GM18858 (cell line): ENCODE results near the gene IL25.
"Not testable (repeated sequence)": the region's sequence is repeated elsewhere in the genome, so short reads cannot be mapped to it uniquely, and the experiment has no call there.

ENCODE experiments used
- ATAC-seq: cut with Tn5 transposase; IDR thresholded peaks from one replicate; pipeline ENCODE4 v1.9.1; 2021; ENCODE audit not compliant: unreplicated experiment

IL25 gene

DNA sequence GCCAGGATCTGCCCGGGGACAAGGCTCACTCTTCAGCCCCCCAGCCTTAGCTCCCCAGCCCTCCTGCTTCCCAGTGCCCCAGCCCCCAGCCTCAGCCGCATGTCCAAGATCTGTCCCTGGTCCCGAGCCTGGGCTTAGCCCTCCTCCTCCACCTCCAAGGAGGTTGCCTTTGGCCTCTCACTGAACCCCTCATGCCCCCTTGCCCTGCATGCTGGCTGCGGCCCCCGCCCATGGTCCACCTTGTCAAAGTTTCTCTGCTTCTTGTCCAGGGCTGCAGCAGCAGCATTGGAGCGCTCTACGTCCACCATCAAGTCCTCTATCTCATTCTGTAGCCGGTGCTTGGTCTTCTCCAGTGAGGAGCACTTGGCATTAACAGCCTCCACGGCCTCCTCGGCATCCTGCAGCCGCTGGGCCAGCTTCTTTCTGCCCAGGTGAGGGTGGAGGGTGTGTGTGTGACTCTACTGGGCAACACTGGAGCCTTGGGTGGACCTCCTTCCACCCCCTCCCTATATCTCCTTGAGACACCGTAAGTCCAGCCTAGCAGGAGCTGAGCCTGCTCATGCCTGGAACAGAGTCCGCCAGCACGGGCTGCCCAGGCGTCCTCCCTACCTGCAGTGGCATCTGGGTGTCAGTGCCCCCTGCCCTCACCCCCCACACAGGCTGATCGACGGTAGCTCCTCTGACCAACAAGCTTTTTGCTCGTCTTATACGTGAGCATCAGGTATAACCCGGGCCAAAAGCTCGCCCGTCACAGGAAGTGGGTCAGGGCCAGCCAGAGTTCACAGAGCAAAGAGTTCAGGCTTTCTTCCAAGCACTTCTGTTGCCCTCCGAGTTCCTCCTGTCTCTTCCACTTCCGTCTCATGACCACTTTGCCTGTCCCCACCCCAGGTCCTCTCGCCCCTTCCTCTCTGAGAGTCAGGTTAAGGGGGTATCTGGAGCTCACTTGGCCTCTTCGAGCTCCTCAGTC, 15.6 kb downstream of the IL25 start:
- ATAC-seq, result no peak

DNA sequence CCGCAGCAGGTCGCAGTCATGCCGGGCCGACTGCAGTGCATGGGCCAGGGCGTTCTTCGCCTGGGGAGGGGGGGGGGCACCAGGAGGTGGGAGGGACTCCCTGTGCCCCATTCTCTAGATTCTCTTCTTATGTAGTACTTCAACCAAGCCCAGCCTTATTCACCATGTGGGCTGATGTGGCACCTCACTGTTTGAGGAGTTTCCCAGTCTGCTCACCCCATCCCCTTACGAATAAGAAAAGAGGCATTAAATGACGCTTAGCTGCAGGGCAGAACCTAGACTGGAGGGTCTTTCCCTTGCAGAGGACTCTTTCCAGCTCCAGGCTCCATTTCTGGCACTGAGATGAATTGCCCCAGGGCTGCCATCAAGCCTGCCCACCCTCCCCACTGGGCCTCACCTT, 16.4 kb downstream of the IL25 start:
- no peak for ATAC-seq

DNA sequence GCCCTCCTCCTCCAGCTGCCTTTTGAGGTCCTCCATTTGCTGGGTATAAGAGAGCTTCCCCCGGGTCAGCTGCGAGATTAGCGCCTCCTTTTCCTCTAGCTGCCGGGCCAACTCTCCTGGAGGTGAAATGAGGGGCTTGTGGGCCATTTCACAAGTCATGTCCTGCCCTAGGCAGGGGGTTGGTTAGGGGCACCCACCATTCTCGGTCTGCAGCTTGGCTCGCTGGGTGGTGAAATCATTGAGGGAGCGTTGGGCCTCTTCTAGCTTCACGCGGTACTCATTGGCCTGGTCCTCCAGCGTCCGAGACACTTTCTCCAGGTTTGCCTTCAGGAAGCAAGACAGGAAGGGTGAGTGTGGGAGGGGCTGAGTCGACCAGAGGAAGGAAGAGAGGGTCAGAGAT, 16.8 kb downstream of the IL25 start:
- ATAC-seq, result no peak

DNA sequence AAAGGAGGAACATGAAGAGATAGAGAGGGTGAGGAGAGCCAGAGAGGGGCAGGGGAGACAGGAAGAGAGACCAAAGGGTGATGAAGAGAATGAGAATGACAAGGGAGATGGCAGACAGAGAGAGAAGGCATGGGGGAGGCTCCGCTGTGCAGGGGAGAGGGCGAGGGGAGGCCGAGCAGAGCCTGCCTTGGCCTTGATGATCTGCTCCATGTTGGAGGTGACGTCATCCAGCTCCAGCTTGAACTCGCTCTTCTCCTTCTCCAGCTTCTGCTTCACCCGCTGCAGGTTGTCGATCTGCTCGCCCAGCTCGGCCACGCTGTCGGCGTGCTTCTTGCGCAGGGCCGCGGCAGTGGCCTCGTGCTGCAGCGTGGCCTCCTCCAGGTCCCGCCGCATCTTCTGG, 17.3 kb downstream of the IL25 start:
- ATAC-seq, result not testable (repeated sequence)

DNA sequence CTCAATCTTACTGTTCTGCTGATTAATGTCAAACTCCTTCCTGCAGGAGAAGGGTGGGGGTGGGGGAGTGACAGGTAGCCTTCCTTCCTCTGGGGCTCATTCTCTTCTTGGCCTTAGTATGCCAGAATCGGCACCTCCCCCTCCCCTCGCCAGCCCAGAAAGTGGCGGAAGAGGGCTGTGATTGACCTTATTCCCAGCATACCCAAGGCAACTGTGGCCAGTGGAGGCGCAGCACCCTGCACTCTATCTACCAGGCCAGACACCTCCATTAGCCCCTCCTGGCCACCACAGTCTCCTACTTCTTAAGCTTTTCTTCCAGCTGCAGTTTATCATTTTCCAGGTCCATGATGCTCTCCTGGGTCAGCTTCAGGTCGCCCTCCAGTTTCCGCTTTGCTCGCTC, 20.0 kb downstream of the IL25 start:
- no peak for ATAC-seq

DNA sequence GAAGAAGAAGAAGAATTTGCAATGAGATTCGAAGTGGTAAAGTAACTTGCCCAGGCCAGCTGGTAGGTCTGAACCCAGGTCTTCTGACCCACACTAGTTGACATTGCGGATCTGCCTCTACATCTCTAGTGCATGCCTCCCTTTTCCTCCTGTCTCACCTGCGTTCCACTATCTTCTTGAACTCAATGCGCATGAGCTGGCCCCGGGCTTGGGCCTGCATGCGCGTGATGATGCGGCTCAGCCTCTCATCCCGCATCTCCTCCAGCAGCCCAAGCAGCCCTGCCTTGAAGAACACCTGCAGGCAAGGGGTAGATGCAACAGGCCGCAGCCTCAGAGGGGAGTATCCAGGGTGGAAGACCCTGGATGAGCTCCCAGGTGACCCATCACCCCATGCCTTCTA, 23.5 kb downstream of the IL25 start:
- no peak for ATAC-seq

DNA sequence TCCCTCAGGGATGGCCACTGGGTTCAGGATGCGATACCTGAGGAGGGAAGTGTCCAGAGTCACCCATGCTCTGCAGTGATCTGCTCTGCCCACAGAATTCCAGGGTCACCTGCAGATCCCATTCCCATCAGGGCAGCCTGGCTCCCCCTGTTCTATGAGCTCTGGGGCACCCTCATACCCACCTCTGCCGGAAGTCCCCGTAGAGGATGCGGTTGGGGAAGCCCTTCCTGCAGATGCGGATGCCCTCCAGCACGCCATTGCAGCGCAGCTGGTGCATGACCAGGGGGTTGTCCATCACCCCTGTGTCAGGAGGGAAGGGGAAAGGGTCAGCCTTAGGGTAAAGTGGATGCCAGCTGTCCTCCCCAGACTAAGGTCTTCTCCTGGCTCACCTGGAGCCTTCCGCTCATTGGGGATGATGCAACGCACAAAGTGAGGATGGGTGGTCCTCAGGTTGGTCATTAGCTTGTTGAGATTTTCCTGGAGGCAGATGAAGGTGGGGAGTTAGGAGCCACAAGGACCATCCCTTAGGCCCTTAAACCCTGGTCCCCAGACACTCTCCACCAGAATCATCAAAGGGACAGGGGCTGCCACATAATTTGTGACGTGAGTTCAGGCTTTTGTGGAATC, 24.3 kb downstream of the IL25 start:
- ATAC-seq, result no peak

DNA sequence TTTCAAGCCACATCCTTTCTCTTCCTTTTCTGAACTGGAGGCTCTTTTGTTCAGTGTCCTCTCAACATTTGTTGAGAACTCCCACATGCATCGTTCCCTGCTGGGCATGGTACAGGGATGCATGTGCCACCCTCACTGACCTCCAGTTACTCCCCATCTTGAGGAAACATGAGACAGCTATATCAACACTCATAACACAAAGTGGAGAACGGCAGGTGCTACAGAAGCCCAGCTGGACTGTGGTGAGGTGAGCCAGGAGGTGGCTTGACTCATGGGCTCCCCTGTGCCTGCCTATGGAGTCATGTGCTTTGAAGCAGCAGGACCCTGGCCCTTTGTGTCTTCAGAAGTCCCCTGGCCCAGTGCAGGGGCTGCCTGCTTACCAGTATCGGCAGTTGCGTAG, 25.7 kb downstream of the IL25 start:
- no peak for ATAC-seq

DNA sequence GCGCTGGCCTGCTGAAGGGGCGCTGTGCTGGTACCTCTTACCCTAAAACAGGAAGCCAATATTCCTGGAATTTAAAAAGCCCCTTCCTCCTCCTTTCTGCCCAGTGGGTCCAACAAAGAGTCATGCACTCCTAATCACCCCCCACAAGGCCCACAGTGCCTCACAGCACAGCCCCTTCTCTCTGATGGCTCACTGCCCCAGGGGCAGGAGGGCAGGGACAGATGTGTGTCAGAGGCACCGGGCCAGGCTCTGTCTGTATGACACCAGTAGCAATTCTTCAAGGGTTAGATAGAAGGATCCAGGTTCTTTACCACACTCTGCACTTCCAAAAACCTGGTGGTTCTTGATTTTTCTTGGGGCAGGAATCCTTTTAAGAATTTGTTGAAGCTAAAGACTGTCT, 26.5 kb downstream of the IL25 start:
- no peak for ATAC-seq

DNA sequence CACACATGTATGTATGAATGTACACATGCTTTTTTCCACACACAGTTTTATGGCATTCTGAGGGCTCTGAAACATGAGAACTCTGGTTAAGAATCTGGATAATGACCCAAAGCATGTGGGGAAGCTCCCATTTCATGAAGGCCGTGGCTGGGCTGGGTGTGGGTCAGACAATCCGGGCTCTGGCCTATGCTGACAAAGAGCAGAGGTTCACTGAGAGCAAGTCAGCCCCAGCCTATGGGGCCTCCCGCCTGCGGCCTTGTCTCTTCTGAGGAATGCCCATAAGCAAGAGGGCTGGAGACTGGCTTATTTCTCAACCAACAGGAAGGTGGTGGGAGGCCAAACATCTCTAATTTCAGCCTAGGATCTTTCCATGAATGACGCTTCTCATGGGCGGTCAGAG, 27.0 kb downstream of the IL25 start:
- ATAC-seq, result no peak

DNA sequence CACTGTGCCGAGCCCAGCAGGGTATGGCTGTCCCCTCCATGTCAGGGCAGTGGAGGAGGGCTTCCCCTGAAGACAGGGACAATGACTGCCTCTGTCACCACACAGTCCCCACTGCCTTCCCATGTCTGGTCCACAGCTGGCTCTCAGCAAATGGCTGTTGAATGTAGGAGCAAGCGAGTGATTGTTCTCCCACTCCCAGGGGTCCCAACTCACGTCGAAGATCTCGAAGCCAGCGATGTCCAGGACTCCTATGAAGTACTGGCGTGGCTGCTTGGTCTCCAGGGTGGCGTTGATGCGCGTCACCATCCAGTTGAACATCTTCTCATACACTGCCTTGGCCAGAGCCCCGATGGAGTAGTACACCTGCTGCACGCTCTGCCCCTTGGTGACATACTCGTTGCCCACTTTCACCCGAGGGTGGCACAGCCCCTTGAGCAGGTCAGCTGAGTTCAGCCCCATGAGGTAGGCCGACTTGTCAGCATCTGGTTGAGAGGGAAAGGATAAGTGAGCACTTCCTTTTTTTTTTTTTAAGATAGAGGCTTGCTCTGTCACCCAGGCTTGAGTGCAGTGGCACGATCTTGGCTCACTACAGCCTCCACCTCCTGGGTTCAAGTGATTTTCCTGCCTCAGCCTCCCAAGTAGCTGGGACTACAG, 28.0 kb downstream of the IL25 start:
- ATAC-seq, result not testable (repeated sequence)

DNA sequence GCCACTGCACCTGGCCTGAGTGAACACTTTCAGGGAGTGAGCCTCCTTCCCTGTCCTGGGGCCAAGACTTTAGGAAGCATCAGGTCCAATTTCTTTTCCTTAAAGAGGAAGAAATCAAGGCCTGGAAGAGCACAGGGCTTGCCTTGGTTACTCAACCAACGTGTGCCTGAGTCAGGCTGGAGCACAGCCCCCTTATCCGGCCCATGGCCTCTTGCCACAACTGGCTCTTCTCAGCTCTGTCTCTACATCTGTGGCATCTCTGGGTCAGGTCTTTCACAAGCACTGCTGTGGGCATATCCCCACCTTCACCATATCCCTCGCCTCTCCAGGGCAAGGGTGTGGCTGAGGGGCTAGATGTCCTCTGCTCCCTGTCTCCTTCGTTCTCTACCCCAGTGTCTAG, 28.7 kb downstream of the IL25 start:
- no peak for ATAC-seq

DNA sequence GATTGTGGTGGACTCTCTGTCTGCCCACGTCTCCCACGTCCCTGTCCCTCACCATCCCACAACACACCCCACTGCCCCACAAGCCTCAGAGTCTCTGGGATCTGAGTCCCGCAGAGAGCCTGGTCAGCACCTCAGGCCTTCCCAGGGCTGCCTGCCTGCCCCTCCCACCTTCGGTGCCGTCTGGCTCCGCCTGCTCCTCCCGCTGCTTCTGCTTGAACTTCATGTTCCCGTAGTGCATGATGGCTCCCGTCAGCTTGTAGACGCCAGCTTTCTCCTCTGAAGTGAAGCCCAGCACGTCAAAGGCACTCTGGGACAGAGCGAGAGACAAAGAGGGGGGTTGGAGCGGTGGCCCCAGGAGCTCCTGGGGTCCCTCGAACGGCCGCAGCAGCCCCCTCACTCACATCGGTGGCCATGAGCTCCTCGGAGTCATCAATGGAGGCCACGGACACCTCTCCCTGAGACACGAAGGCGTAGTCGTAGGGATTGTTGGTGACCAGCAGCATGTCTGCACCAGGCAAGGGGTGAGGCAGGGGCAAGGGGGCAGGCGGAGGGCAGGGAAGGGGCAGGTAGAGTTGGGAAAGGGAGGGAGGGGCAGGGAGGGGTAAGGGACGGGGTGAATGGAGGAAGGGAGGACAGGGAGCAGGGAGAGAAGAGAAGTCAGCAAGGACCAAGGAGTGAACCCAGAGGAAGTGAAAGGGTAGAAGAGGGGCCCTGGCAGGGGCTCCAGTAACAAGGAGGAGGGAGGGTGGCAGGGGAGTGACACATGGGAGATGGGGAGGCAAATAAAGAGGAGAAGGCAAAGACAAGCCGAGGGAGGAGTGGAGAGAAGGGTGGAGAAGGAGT, 29.9 kb downstream of the IL25 start:
- ATAC-seq, result no peak

DNA sequence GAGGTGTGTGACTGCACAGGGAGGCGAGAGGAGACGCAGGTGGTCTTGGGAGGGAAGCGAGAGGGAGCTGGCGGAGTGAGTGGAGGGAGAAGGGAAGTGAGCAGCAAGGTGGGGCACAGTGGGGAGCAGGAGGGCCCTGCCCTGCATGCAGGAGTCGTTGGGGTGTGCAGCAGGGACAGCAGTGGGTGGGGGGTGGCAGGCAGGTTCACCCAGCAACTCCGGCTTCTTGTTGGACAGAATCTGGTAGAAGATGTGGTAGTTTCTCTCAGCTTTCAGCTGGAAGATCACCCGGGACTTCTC, 30.5 kb downstream of the IL25 start:
- no peak for ATAC-seq

DNA sequence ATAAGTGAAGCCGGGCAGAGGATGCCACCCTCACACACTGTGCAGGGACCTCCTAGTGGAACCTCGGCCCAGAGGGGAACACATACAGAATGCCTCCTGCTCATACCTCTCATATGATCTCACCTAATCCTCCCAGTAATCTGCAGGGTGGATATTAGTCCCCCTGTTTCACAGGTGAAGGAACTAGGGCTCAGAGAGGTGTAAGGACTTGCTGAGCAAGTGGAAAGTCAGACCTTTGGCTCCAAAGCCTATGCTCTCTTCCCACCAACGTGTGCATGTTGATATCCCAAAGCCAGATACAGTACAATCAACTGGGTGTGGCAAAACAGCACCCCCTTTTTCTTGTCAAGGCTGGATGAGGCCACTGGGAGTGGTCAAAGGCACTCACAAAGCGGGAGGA, 31.3 kb downstream of the IL25 start:
- ATAC-seq, result no peak

DNA sequence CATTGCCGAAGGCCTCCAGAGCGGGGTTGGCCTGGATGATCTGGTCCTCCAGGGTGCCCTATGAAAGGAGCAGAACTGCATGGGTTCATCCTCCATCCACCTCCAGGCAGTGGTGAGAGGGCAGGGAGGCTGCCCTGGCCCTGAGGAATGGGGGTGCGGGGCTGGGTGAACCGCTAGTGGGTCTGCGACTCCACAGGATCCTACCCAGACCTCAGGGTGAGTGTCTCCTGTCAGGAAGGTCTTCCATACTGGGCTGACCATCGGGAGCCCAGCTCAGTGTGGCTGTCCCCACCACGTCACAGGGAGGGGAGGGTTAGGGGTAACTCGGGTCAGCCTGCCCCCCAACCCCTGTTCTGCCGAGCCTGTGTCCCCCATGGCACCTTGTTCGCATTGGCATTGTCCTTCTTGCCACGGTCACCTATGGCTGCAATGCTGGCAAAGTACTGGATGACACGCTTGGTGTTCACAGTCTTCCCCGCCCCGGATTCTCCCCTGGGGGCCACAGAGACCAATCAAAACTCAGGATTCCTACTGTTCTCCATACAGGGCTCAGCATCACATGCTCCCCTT, 31.8 kb downstream of the IL25 start:
- no peak for ATAC-seq

DNA sequence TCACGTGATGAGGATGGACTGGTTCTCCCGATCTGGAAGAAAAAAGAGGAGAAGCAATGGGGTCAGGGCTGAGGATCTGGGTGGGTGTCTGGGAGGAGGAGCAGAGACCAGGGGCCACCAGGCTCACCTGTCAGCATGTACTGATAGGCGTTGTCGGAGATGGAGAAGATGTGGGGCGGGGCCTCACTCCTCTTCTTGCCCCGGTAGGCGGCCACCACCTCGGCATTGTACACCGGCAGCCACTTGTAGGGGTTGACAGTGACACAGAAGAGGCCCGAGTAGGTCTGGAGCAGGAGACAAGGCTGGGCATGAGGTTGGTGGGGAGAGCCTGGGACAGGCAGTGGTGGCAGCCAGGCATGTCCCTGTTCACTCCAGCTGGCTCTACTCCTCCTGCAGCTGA, 32.5 kb downstream of the IL25 start:
- ATAC-seq, result no peak

DNA sequence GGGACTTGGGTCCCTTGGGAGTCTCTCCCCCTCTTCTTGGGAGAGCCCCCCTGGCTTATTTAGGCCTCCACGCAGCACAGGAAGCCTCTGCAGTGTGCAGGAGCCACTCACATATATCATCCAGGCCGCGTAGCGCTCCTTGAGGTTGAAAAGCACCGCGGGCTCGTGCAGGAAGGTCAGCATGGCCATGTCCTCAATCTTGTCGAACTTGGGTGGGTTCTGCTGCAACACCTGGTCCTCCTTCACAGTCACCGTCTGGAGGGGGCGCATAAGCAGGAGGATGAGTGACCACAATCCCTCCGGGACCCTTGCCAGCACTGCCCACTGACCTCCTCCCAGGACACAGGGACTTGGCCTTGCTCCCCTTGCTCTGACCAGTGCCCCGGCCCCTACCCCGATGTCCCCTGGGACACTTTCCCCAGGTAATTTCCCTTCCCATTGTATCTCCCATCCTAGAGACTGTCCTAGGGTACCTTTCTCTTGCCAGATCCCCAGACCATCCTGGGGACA, 33.0 kb downstream of the IL25 start:
- ATAC-seq, result no peak

DNA sequence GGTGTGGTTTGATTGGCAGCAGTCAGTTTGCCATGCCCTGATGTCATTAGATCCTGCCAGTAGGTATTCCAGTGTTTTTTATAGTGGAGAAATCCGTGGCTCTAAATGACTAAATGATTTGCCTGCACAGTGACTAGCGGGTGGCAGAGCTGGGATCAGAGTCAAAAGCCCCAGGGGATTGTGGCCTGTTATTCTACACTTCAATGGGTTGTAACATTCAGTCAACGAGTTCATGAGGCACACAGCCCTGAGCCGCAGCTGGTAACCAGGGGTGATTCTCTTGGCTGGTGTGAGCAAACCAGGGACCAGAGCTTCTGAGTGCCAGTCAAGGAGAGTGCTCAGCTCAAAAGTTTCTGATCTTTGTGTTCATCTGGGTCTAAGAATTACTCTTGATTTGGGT, 33.6 kb downstream of the IL25 start:
- ATAC-seq, result peak; percentile 48

DNA sequence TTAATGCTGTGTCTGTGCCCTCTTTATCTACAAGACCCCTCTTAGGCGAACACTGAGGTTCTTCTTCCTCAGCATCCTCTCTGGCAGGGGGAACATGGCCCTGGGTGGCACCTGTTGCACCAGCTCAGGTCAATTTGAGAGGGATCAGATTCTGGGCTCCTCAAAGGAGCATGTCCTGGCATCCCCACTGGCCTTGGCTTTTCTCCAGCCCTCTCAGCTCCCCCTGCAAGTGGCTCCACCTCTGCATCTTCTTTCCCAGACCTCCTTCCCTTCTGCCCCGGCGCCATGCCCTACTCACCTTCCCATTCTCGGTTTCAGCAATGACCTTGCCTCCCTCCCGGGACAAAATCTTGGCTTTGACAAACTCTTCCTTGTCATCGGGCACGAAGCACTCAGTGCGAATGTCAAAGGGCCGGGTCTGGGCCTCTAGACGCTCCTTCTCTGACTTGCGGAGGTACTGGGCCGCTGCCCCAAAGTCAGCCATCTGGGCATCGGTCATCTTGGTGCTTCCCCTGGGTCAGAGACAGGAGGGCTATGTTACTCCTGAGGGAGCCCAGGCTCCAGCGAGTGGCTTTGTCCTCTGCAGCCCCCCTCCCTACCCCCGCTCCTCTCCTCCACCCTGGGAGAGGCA, 34.2 kb downstream of the IL25 start:
- no peak for ATAC-seq
